AG09319 (cell line): ENCODE results near the gene TTC39B.

Experiments
- DNase-seq: peaks from one replicate; pipeline ENCODE4 v3.0.0-alpha.2; 2010; ENCODE audit warnings: low read depth; ENCODE audit errors: extremely low read depth
- CTCF ChIP-seq: IDR thresholded peaks from 2 replicates; pipeline ENCODE4 v1.5.1; 2011; ENCODE audit warnings: low read depth, mild to moderate bottlenecking, inconsistent platforms, low read length, moderate library complexity

The TTC39B gene

GRCh38 chr9:15178631-15179030, 128.4 kb downstream of the TTC39B start:
- no peak for DNase-seq
- TF ChIP-seq CTCF, result no peak

- no peak for DNase-seq
- TF ChIP-seq CTCF, result no peak
Observed at GRCh38 chr9:15176836-15177235, 130.2 kb downstream of the TTC39B start.

- TF ChIP-seq CTCF, result no peak
- no peak for DNase-seq
Observed at GRCh38 chr9:15163931-15164330, 143.1 kb downstream of the TTC39B start.

- no peak for DNase-seq
- no peak for TF ChIP-seq CTCF
Observed at GRCh38 chr9:15161753-15162152, 145.3 kb downstream of the TTC39B start.

GRCh38 chr9:15160673-15161072, 146.3 kb downstream of the TTC39B start:
- peak; percentile 11 for DNase-seq
- TF ChIP-seq CTCF, result no peak

GRCh38 chr9:15158064-15158463, 149.0 kb downstream of the TTC39B start:
- no peak for DNase-seq

GRCh38 chr9:15157381-15157780, 149.6 kb downstream of the TTC39B start:
- TF ChIP-seq CTCF, result no peak
- no peak for DNase-seq

More at GRCh38 chr9:15158064-15158463, 149.0 kb downstream of the TTC39B start:
- no peak for TF ChIP-seq CTCF
